HG02885 (cell line): ENCODE data around the gene COBLL1.

Experiments used
- ATAC-seq: cut with Tn5 transposase; IDR thresholded peaks from one replicate; pipeline ENCODE4 v1.9.1; 2021; ENCODE audit warnings: mild to moderate bottlenecking; ENCODE audit not compliant: unreplicated experiment, poor library complexity

COBLL1 gene

GRCh38 chr2:164694275-164694695, 147.3 kb downstream of the COBLL1 start:
- ATAC-seq, result no peak

DNA sequence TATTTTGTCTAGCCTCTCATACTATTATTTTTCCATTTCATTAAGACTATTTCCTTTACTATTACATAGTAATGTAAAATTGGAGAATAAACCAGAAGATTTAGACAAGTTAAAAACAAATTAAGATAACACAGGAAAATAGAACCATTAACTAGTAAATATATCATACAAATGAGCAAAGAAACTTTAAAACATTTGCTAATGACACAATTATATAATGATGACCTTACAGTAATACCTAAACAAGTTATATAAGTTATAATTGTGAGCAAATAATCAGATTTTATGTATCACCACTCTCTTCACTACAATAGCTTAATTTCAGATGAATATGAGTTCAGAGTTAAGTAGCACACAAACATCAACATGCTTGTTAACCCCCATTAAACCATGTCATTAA, 147.8 kb downstream of the COBLL1 start:
- ATAC-seq, result no peak

GRCh38 chr2:164693390-164693789, 148.2 kb downstream of the COBLL1 start:
- no peak for ATAC-seq

GRCh38 chr2:164692958-164693357, 148.7 kb downstream of the COBLL1 start:
- ATAC-seq, result no peak

- no peak for ATAC-seq
Observed at GRCh38 chr2:164692114-164692513, 149.5 kb downstream of the COBLL1 start.

GRCh38 chr2:164691346-164691887, 150.2 kb downstream of the COBLL1 start:
- ATAC-seq, result no peak

- no peak for ATAC-seq
Observed at GRCh38 chr2:164690361-164690760, 151.3 kb downstream of the COBLL1 start.

- ATAC-seq, result no peak
Observed at GRCh38 chr2:164688896-164689419, 152.7 kb downstream of the COBLL1 start.

DNA sequence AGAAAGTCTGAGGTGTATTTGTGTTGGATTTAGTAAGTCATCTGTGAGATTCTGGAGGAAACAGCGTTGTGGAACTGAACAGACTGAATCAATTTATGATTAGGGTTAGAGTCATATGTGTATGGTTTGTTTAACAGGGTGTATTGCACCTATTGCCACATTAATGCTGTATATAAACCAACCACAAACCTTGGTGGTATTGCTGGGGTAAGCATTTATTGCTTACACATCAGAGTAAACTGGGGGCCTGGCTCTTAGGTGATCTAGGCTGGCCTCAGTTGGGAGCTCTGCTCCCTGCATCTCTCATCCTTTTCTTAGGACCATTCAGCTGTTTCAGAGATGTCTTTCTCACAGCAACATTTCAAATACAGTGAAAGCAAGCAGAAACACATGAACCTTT, 160.6 kb downstream of the COBLL1 start:
- no peak for ATAC-seq

GRCh38 chr2:164678631-164679149, 162.9 kb downstream of the COBLL1 start:
- ATAC-seq, result no peak

DNA sequence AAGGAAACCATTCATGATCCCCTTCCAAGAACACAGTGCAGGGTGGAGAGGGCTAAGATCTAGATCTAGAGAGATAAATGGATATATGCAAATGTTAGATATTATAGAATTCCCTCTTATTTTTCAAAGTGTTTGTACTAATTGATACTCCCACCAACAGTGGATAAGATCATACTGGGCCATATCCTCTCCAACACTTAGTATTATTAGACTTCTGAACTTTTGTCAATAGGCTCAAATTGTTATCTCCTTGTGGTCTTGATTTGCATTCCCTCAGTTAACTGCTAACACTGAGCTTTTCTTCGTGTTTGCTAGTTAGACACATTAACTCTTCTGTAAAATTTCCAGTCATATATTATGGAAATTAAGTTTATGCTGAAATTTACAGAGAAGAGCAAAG, 163.9 kb downstream of the COBLL1 start:
- ATAC-seq, result no peak

DNA sequence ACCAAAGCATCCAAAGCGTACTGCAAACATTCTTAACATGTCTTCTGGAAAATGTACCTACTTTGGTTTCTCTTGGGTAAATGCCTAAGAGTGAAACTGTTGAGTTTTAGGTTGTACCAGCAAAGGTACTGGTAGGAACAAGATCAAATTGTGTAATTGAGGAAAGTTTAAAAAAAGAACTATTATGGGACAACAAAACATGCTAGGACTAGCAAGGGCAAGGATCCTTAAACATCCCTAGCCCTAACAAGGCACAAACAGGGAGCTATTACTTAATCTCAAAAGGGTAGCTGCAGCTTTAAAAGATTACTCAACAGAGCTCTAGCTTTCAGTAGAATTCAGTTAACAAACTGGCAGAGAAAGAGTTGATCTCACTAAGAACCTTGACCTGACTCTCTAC, 164.4 kb downstream of the COBLL1 start:
- no peak for ATAC-seq

GRCh38 chr2:164675687-164676086, 165.9 kb downstream of the COBLL1 start:
- no peak for ATAC-seq

- ATAC-seq, result no peak
Observed at GRCh38 chr2:164675027-164675426, 166.6 kb downstream of the COBLL1 start.

DNA sequence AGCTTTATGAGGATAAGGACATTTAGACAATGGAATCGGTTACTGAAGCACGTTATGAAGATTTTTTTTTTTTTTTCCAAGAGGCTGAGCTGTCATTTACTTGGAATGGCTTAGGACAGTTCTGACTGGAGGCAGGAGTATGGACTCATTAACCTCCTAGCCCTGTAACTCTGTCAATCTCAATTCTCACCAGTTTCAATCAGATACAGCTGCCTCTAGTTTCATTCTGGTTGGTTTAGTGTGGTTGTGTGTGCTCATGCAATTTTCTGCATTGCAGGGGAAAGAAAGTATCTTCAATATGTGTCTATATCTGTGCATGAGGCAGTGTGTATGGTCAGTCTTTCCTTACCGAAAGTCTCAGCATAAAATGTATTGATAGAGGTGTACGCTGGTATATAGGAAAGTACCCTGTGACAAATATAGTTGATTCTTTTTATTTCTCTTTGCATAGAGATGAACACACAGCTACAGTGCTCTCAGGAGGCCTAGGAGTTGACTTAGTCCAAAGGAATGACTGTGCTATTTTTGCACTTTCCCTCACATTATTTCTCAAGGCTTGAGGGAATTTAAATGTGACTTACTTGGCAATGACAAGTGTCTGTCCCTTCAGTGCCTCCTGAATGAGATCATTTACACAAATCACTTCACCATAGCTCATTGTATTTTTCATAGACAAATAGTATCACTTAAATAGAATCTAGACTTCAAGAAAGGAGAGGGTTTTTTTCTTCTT, 169.8 kb downstream of the COBLL1 start:
- no peak for ATAC-seq

- no peak for ATAC-seq
Observed at GRCh38 chr2:164669291-164669690, 172.3 kb downstream of the COBLL1 start.

- no peak for ATAC-seq
Observed at GRCh38 chr2:164667566-164667965, 174.1 kb downstream of the COBLL1 start.

- no peak for ATAC-seq
Observed at GRCh38 chr2:164664070-164664469, 177.6 kb downstream of the COBLL1 start.

DNA sequence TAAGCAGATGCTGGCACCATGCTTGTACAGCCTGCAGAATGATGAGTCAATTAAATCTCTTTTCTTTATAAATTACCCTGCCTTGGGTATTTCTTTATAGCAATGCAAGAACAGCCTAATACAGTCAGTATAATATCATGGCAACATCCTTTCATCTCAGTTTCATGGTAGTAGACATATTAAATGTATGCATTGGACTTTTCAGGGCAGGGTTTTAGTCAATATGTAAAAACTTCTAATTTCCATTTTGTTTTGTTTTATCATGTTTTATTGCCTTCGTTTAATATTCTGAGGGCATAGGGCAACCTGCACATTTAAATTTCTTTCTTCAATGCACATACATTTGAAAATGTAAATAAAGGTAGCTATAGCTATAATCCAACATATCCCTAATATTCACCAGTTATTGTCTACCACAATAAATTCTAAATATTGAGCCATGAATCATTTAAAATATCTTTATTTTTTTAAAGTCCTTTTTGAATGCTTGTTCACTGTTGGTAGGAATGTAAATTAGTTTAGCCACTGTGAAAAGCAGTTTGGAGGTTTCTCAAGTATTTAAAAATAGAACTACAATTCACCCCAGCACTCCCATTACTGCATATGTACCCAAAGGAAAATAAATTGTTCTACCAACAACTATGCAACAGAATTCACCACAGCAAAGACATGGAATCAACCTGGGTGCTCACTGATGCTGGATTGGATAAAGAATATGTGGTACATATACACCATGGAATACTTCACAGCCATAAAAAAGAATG, 178.6 kb downstream of the COBLL1 start:
- no peak for ATAC-seq

DNA sequence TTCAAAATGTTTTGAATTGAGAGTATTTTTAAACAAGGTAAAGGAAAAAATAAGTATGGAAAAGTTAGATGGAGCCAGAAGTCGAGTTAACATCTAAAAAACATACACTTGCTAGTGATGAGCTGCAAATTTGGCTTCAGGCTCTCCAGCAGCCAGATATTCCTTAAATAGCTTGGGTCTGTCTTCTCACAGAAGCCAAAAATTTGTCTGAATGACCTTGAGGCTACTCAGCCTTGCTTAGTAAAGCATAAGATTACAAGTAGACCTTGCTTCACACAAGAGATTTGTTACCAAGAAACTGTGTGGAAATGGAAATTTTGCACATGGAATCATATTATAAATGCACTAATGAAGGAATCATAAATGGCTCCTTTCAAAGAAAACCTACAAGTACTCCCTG, 179.6 kb downstream of the COBLL1 start:
- ATAC-seq, result no peak

DNA sequence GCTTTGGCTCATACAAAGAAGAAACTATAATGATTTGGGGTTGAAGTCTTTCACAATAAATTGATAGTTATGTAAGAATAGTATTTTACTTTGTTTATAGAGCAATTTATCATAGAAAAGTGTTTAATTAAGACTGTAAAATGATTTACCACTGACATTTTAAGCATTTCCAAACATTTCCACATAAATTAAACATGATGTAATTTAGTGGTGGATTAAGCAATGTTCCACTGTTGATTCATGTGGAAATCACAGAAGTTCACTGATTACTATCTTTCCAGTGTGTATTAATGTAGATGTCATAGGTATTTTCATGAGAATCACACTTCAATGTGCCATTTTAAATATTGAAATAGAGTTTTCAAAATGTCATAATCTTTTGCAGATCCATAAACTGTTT, 180.3 kb downstream of the COBLL1 start:
- ATAC-seq, result no peak
